OCI-LY3 (cell line): ENCODE data around the gene CTNNBIP1.

ENCODE experiments used
- EZH2phosphoT487 ChIP-seq: fragments of 200-600 bp; shearing (Covaris generic); IDR thresholded peaks from 2 replicates; pipeline ENCODE4 v1.6.1; 2018; ENCODE audit warnings: antibody characterized with exemption, mixed run types, low read depth
- TF ChIP-seq, protein P1 (sequence below): fragments of 200-600, 300-600 bp; sonication (generic); IDR thresholded peaks from 2 replicates; pipeline ENCODE4 v1.5.1; 2014; ENCODE audit warnings: antibody characterized with exemption, low read length, low read depth

GRCh38 chr1:9922342-9922741 lies 12.3 kb upstream of the CTNNBIP1 start:
- TF ChIP-seq, protein P1, sequence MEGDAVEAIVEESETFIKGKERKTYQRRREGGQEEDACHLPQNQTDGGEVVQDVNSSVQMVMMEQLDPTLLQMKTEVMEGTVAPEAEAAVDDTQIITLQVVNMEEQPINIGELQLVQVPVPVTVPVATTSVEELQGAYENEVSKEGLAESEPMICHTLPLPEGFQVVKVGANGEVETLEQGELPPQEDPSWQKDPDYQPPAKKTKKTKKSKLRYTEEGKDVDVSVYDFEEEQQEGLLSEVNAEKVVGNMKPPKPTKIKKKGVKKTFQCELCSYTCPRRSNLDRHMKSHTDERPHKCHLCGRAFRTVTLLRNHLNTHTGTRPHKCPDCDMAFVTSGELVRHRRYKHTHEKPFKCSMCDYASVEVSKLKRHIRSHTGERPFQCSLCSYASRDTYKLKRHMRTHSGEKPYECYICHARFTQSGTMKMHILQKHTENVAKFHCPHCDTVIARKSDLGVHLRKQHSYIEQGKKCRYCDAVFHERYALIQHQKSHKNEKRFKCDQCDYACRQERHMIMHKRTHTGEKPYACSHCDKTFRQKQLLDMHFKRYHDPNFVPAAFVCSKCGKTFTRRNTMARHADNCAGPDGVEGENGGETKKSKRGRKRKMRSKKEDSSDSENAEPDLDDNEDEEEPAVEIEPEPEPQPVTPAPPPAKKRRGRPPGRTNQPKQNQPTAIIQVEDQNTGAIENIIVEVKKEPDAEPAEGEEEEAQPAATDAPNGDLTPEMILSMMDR = no peak
- no peak for TF ChIP-seq EZH2phosphoT487
